Activated CD4-positive, CD25-positive, alpha-beta regulatory T cell (primary cell): ENCODE data around the gene SIMC1.
"Not testable (repeated sequence)": the region's sequence is repeated elsewhere in the genome, so short reads cannot be mapped to it uniquely, and the experiment has no call there.

Experiments
- DNase-seq, 4 experiments: peaks; one replicate each; lab custom pipeline; 2025; lab: John Stamatoyannopoulos, UW

The SIMC1 gene

DNA sequence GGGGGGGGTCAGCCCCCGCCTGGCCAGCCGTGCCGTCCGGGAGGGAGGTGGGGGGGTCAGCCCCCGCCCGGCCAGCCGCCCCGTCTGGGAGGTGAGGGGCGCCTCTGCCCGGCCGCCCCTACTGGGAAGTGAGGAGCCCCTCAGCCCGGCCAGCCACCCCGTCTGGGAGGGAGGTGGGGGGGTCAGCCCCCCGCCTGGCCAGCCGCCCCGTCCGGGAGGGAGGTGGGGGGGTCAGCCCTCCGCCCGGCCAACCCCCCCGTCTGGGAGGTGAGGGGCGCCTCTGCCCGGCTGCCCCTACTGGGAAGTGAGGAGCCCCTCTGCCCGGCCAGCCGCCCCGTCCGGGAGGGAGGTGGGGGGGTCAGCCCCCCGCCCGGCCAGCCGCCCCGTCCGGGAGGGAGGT lies 67.1 kb downstream of the SIMC1 start:
- DNase-seq = not testable (repeated sequence)

DNA sequence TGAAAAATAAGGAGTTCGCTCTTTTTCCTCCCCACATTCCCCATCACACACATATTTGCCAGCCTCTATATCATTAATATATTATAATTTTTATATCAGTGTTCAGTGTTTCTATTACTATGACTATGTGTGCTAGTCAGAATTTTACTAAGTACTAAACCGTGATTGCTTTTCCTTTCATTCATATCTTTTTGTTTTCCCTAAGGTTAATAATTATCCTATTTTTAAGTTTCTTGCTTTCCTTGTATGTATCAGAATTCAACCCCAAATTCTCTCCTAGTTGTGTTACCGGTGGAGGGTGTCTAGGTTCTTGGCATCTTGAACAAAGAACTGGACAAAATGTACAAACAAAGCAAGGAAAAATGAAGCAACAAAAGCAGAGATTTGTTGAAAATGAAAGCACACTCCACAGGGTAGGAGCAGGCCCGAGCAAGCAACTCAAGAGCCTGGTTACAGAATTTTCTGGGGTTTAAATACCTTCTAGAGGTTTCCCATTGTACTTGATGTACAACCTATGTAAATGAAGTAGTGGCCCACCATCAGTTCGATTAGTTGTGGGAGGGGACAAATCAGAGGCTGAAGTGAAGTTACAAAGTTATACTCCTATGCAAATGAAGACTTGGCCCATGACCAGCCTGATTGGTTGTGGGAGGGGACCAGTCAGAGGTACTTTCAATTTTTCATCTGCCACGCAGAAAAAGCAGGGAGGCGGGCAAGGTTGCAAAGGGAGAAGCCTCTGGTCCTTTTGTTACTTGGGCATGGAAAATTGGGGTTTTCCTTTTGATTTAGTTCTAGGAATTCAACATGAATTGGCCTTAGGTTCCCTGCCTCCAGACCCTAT lies 79.5 kb downstream of the SIMC1 start:
- DNase-seq = no peak

DNA sequence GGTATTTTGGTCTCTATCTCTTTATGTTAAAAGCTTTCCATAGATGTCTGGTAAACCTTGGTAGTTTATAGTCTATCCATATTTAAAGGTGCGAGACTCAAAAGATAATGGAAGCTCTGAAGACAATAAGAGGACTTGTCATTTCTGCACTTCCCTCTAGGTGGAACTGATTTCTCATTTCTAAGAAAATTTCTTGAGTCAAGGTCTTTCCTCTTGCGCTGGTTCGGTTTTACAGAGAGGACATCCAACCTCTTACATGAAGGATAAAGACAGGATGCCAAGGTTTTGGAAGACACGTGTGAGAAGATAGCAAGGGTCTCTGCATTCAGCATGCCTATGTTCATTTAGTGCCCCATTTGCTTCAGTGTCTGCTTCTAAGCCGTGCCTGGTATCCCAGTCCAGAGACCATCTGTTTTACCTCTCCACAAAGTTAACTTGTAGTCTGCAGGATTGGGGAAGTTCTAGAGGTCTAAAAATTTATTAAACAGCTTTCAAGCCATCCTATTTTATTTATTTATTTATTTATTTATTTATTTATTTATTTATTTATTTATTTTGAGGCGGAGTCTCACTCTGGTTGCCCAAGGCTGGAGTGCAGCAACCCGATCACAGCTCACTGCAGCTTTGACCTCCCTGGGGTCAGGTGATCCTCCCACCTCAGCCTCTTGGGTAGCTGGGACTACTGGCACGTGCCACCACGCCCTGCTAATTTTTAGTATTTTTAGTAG lies 81.8 kb downstream of the SIMC1 start:
- DNase-seq = no peak

DNA sequence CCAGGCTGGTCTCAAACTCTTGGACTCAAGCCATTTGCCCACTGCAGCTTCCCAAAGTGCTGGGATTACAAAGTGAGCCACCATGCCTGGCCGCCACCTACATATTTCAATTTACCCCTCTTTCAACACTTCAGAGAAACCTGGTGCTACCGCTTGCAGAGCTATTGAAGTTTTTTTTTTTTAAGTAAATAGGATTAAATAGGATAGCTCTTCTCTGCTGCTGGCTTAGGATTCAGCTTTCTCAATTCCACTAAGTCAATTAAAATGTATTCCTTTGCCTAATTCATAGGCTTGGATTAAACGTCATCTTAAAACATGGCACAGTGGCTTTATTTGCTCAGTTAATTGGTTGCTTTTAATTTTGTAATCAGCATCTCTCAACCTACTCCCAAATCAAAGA lies 82.4 kb downstream of the SIMC1 start:
- DNase-seq = no peak

DNA sequence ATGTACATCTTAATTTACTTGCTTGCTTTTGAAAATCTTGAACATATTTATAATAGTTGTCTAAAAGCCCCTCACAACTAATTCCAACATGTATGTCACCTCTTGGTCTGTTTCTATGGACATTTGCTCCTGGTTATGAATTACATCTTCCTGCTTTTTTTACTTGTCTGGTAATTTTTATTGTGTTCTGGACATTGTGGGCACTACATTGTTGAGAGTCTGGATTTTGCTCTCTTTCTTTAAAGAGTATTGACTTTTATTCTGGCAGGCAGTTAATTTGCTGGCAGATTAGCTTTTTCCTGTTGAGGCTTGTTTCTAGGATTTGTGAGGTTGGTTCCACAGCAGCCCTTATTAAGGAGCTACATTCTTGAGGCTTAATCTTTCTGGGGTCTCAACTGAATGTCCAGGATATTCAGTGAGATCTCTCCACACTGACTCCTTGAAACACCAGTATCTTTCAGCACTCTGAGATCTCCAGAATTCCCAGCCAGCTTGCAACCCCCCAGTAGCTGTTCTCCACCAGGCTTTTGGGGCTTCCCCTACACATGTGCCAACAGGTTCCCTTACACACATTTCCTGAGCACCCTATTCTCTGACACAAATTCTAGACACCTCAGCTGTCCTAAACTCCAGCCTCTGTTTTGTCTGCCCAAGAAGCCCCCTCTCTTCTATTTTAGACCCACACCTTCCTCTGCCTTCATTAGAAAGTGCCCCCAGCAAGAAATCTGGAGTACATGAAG lies 96.0 kb downstream of the SIMC1 start:
- DNase-seq = no peak

DNA sequence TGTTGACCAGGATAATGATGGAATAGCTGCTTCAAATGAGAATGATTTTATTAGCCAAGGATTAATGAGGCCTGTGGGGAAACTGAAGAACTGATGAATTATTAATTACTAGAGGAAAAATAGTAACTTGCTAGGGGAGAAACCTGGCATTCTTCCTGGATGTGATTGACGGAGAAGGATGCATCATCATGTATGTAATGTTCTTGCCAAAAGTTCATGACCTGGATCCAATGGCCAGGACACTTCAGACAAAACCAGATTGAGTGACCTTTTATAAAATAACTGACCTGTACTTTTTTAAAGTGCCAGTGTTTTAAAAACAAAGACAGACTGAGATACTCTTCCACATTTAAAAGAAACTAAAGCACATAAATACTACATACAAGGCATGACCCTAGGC lies 99.7 kb downstream of the SIMC1 start:
- DNase-seq = no peak

DNA sequence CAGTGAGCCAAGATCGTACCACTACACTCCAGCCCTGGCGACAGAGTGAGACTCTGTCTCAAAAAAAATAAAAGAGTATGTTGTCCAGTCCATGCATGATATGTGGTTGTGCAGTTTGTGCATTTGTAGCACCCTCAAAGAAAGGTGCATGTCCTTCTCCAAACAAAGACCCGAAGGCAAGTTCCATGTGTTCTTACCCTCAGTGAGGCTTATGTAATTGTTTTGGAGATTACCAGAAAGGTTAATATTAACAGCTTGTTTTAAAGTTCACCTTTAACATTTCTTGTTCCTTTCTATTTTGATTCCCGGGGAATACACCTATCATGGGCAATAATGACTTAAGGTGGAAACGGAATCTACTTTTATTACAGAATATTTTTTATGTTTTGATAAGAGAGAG lies 101.1 kb downstream of the SIMC1 start:
- no peak for DNase-seq

DNA sequence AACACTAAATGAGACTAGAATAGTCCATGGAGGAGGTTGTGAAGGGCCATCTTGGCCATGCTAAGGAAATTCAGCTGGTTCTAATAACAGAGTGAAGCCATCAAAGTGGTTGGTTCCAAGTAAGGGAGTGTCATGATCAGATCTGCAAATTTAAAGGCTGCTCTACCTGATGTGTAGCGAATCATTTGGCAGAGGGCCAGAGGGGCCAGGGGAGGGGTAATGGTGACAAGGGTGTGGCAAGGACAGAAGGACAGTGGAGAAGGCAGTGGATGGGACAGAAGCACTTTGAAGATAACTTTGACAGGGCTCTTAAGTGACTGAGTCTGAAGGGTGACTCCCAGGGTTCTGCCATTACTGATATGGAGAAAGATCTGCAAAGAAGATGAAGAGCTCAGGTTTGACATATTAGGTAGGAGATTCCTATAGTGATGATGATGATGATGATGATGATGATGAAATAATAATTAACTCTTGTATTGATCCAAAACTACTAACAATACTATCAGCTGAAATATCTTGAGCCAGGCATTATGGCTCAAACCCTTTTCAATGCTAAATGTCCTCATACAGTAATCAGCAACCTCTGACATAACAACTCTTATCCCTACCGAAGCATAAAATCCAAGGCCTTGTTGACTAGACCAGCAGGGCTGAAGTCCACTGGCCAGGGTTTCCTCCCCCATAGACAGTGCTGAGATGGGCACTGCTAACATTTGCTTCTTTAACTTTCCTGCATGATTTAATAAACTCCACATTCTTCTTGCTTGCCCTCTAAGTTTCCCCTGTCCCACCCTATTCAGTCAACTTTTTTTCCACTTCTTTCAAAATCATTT lies 103.3 kb downstream of the SIMC1 start:
- no peak for DNase-seq

DNA sequence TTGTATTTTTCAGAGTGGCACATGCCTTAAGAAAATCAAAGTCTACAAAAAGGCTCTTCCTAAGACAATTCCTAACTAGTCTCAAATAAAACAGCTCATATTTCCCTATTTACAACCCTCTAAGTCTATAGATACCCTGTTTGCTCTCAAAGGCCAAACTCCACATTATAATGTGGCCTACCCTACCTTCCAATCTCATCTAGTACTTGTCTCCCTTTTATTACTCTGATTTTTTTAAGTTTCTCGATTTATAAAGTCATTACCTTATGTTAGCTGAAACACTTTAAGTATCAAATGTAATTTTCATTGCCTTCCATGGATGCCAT lies 103.9 kb downstream of the SIMC1 start:
- no peak for DNase-seq

DNA sequence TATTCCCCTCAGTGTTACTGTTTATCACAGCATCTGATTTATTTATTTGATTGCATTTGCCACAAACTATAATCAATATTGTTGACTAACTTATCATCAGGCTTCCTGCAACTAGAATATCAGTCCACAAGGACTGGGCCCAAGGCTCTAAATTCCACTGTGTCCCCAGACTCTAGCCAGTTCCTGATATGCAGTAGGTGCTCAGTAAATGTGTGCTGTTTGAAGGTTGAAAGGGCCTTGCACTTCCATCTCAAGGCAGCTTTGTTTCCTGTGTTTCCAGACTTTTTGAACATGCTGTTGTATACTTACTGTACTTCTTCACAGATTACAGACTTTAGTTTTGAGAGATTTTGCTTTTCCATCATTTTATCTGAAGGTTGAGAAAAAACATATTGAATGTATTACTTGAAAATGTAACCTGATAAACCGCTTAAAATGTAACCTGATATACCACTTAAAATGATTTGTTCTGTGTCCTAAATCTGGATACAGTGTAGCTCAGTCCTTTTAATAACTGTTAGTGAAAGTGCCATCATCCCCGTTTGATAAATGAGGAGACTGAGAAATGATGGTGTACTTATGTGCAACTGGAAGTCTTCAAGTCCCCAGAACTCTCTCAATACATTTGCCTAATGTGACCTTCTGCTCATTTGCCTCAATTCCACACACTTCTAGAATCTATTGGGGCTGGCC lies 104.7 kb downstream of the SIMC1 start:
- no peak for DNase-seq

DNA sequence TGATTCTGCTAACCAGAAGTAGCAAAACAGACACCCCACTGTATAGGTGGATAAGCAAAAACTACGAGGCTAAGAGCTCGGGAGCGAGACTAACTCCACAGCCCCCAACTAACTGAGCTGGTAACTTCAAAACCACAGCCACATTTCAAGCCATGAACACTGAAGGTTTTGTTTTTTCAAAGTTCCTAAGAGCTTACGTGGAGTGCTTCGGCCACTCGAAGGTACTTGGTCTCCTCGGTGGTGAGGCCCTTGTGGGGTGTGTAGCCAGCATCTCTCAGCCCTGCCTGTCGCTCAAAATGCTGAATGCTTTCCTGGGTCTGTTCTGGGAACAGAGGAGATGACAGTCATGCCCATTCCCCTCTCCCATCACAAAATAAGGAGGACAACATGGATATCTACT lies 112.2 kb downstream of the SIMC1 start:
- no peak for DNase-seq

DNA sequence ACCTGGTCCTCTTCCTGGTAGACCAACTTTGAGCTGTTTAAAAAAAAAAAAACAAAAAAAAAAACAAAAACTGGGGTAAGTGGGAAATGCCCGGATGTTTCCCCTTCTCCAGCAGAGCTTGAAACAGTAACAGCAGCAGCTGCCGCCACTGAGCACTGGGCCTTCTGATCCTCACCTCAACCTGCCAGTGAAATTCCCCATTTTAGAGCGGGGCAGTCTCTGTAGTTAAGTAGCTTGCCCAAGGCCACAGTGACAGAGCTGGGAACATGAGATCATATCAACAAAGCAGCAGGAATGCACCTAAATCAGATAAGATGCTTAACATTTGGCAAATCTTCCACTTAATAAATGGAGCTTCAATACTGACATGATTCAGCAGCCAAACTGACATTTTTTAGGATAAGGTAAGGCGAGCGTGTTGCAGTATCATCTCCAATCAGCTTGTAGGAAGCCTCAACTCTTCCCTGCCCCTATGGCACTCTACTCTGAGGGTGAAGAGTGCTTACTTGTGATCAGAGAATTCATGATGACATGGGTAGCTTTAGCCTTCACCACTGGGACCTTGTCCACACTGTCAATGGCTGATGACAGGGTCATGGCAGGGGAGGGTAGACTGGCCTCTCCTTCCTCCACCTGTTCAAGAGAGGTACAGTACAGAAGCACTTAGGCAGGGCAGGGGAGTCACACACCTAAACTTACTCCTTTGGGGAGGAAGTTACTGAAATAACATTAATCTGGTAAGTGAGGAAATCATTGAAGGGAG lies 114.1 kb downstream of the SIMC1 start:
- DNase-seq = no peak

DNA sequence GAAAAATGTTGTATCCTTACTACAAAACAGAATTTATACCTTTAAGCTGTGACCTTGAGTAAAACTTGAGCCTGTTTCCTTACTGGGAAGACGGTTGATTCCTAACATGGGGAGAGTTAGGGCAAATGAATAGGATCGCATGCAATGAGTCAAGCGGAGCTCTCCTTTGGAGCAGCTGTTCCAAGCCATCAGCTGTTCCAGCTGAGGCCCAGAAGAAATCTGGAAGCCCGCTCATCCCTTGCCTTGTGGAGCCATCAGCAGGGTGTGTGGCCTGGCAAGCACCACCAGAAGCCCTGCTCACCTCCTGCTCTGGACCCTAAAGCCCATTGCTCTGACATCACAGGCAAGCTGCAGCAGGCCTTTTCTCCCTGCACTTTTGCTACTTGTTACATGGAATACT lies 115.3 kb downstream of the SIMC1 start:
- DNase-seq = no peak

DNA sequence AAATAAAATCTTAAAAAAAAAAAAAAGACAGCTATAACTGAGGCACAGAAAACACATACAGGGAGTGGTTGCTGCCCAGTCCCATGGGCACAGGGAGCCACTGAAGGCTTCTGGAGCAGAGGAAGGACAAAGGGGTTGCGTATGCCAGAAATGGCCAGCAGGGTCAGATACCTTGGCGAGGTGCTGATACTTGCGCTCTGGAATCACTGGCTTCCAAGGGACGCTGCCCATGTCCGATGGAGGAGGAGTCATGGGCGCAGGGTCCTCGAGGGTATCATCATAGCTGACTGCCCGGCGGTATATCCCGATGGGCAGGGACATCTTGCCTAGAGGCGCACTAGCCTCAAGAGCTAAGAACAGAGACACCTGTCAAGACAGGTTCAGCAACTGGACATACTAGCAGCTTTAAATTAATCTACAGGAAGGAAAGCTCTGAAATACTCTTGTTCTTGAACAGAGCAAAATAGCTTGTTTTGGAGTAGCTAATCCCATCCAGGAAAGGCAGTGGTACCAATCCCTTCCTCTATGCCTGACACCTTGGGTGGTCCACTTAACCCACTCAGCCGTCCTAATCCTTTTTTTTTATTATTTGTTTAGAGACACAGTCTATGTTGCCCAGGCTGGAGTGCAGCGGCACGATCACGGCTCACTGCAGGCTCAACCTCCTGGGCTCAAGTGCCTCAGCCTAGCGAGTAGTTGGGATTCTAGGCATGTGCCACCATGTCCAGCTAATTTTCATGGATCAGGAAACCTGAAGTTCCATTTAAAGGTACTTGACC lies 117.4 kb downstream of the SIMC1 start:
- DNase-seq = no peak

DNA sequence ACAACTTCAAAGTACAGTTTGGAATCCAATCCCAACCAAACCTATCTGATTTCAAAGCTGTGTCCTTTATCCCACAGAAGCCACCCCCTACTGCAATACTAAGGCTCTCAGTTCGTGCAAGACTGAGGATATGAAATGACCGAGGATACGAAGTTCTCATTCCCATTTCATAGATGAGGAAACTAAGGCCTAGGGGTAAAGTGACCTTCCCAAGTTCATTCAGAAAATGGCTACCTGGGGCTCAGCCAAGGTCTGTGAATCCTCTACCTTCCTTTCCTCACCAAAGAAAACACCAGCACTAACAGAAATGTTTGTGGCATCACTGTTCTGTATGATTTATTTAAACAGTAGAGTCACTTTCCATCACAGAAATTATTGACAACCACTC lies 117.9 kb downstream of the SIMC1 start:
- DNase-seq = no peak

DNA sequence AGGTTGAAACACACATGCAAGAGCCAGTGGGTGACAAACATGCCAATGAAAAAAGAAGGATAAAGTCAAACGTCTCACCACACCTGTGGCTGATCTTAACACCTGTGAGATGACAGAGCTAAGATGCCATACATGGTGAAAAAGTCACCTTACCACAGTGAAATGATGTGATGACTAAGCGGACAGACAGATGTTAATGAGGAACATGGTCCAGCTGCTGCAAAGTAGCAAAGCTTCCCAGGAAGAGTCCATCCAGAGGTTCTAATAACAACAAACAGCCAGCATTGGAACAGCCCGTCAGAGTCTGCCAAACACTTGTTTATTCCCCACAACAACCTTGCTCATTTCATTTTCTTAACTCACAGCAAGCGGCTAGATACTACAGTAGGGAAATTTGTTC lies 121.4 kb downstream of the SIMC1 start:
- no peak for DNase-seq

DNA sequence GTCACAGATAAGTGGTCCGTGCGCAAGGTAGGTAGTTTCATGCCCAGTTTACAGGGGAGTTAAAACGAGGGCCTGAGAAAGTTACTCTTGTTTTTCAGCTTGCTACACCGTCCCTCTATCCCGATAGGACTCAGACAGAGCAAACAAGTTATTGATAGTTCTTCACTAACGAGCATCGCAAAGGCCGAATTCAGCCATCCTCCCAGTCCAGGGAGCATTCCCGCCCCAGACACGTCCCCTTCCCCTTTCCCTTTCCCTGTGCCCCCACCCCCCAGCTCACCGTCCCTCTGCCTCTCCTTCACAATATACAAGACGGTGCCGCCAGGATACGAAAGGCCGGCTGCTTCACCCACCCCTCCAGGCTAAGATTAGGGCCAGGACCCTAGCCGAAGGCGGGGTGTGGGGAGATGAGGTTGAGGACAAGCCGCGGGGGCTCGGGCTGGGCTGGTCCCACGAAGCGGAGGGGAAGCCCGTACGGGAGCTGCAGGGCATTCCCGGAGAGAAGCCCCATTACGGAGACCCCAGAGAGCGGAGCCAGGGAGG lies 122.7 kb downstream of the SIMC1 start:
- DNase-seq = no peak

DNA sequence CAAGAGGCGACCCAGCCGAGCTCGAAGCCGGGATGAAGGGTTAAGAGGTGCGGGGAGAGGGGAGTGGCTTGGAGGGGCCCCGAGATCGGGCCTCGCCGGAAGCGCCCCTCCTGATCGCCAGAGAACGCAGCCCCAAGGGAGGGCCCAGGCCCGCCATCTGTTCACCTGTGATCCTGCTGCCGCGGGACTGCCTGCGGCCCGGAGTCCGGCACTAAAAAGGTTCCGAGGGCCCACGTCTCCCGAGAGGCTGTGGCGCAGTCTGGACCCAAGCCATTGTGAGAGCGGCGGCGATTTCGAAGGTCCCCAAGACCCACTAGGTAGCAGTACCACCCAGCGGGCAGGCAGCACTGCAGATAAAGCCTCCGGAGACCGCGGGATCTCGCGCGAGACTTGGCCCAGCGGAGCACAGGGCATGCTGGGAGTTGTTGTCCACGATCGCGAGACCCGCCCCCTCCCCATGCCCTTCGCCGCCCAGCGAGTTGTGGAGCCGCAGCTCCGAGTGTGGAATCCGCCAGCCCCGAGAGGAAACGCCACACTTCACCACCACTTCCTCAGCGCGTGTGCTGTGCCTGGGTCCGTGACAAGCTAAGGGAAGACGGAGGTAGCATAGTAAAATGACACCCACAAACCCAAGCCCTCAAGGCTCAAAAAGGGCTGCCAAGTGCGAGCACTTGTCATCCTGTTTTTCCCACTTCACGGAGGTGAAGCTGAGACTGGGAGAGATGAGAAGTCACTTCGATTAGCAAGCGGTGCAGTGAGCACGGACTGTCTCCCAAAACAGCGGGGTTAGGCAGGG lies 123.4 kb downstream of the SIMC1 start, which contains the start of gene KIAA1191:
KIAA1191 (minus strand) TSS at position 328 of the 796 bp plus-strand sequence. CDS start 2,256 bp downstream, outside the sequence.
- DNase-seq = peak; percentile 75 to 91 (median 88)

DNA sequence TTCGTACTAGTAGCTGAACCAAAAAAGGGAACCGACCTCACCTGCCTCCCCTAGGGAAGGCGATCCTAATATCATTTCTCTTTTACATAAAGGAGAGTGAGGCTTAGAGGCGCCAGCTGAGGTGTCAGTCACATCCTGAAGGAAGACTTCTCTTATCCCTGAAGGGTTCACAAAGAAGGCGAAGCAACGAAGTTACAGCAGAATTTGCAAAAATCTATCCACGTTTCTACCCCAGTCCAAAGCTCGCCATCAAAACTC lies 123.9 kb downstream of the SIMC1 start:
- DNase-seq = no peak
